GM13977 (cell line): ENCODE data around the gene CDH23.

Experiments used
- DNase-seq: peaks from one replicate; pipeline ENCODE4 v3.0.0; 2012; ENCODE audit warnings: low spot score
- CTCF ChIP-seq: IDR thresholded peaks from 2 replicates; pipeline ENCODE4 v1.5.1; 2012; ENCODE audit warnings: mild to moderate bottlenecking, control low read depth; ENCODE audit not compliant: insufficient read depth; ENCODE audit errors: extremely low read depth, missing control alignments
- in situ Hi-C: fragments of 300-500 bp; cut with MboI; formaldehyde crosslinking; loops from one replicate; pipeline ENCODE4 v1.12.0; 2022; ENCODE audit warnings: low sequenced_read_pairs, low pct_unique_long_range_greater_than_20kb, mixed read lengths, inconsistent platforms; ENCODE audit not compliant: unreplicated experiment

The CDH23 gene

GRCh38 chr10:71622154-71622526, 225.4 kb downstream of the CDH23 start:
- TF ChIP-seq CTCF = no peak
- DNase-seq = no peak
- in situ Hi-C loops = no loop called here

- DNase-seq = no peak
- TF ChIP-seq CTCF = no peak
- in situ Hi-C loops = no loop called here
Observed at GRCh38 chr10:71622616-71623015, 225.9 kb downstream of the CDH23 start.

GRCh38 chr10:71623098-71623985, 226.6 kb downstream of the CDH23 start:
- peak; percentile 45 for DNase-seq
- in situ Hi-C loops = no loop called here

GRCh38 chr10:71623986-71624291, 227.2 kb downstream of the CDH23 start:
- in situ Hi-C loops = no loop called here
- DNase-seq = no peak
- TF ChIP-seq CTCF = no peak

More at GRCh38 chr10:71623098-71623985, 226.6 kb downstream of the CDH23 start:
- TF ChIP-seq CTCF = peak; percentile 4

- in situ Hi-C loops = no loop called here
- DNase-seq = no peak
- TF ChIP-seq CTCF = no peak
Observed at GRCh38 chr10:71625445-71626175, 228.9 kb downstream of the CDH23 start.

GRCh38 chr10:71627230-71627939, 230.7 kb downstream of the CDH23 start:
- in situ Hi-C loops = no loop called here
- TF ChIP-seq CTCF = no peak
- DNase-seq = no peak
